H1 (cell line): ENCODE data around the gene ZBTB7B.

Experiments
- CBX5 ChIP-seq: fragments of 300-800, 300-1000 bp; sonication (generic); IDR thresholded peaks from 2 replicates; pipeline ENCODE4 v1.7.1; 2016; ENCODE audit warnings: antibody characterized with exemption, low read length, low read depth
- CHD1 ChIP-seq: IDR thresholded peaks from 2 replicates; pipeline ENCODE4 v1.6.1; 2012; ENCODE audit warnings: low read depth, low read length, improper control_type of control experiment
- CTCF ChIP-seq, 3 experiments: IDR thresholded peaks; 1 replicate in 2 of 3; 2 replicates in 1 of 3; pipeline versions ENCODE4 v1.5.1 to v1.6.1; 2011; ENCODE audit warnings: low read length in 3 of 3, mild to moderate bottlenecking in 3 of 3, inconsistent platforms in 2 of 3, low read depth in 1 of 3, moderate library complexity in 1 of 3; ENCODE audit not compliant: insufficient read depth in 1 of 3; ENCODE audit errors: control extremely low read depth in 1 of 3
- KDM4A ChIP-seq: IDR thresholded peaks from one replicate; pipeline ENCODE4 v1.7.1; 2012; ENCODE audit warnings: low read depth, mild to moderate bottlenecking, moderate library complexity, low read length, inconsistent platforms; ENCODE audit not compliant: severe bottlenecking
- NANOG ChIP-seq: IDR thresholded peaks from 2 replicates; pipeline ENCODE4 v1.6.1; 2011; ENCODE audit warnings: low read length, low read depth, mild to moderate bottlenecking, inconsistent platforms; ENCODE audit not compliant: insufficient read depth, poor library complexity, severe bottlenecking
- POLR2A ChIP-seq, 2 experiments: IDR thresholded peaks; 1 replicate in 1 of 2; 2 replicates in 1 of 2; pipeline ENCODE4 v1.6.1; 2011; ENCODE audit warnings: low read depth in 2 of 2, low read length in 2 of 2, mild to moderate bottlenecking in 2 of 2; ENCODE audit errors: control extremely low read depth in 1 of 2
- POLR2AphosphoS5 ChIP-seq: IDR thresholded peaks from 2 replicates; pipeline ENCODE4 v1.6.1; 2011; ENCODE audit warnings: low read depth, low read length
- RBBP5 ChIP-seq: IDR thresholded peaks from 2 replicates; pipeline ENCODE4 v1.7.1; 2012; ENCODE audit warnings: low read depth, mild to moderate bottlenecking, inconsistent platforms, low read length, moderate library complexity, borderline replicate concordance
- RNF2 ChIP-seq: fragments of 200-900, 300-1000 bp; sonication (generic); IDR thresholded peaks from 2 replicates; pipeline ENCODE4 v1.7.1; 2016; ENCODE audit warnings: borderline replicate concordance, low read depth, mild to moderate bottlenecking, antibody characterized with exemption, low read length; ENCODE audit not compliant: poor library complexity, severe bottlenecking; ENCODE audit errors: missing control alignments
- RXRA ChIP-seq: IDR thresholded peaks from 2 replicates; pipeline ENCODE4 v1.6.1; 2011; ENCODE audit warnings: low read depth, mild to moderate bottlenecking, low read length, moderate library complexity; ENCODE audit not compliant: insufficient read depth
- SIN3A ChIP-seq, 2 experiments: IDR thresholded peaks in 1 of 2; conservative IDR thresholded peaks in 1 of 2; 2 replicates each; pipeline ENCODE4 v1.6.1; 2011 to 2012; ENCODE audit warnings: low read length in 2 of 2, improper control_type of control experiment in 1 of 2, low read depth in 1 of 2, mild to moderate bottlenecking in 1 of 2
- YY1 ChIP-seq: IDR thresholded peaks from 2 replicates; pipeline ENCODE4 v1.6.1; 2011; ENCODE audit warnings: low read depth, mild to moderate bottlenecking, low read length
- TF ChIP-seq, protein P1 (sequence below): IDR thresholded peaks from 2 replicates; pipeline ENCODE4 v1.6.1; 2012; ENCODE audit warnings: inconsistent platforms

- TF ChIP-seq CTCF (IDR thresholded peaks at IDR 0.05; ENCODE audit: control extremely low read depth in 1 of 3, insufficient read depth in 1 of 3, low read depth in 1 of 3, low read length in 3 of 3) (no peak), POLR2A (IDR thresholded peaks at IDR 0.05; ENCODE audit: control extremely low read depth in 1 of 2, low read depth in 2 of 2, low read length in 2 of 2) (no peak), RBBP5 (no peak), SIN3A (conservative IDR thresholded peaks at IDR 0.05 in 1 of 2, IDR thresholded peaks at IDR 0.05 in 1 of 2; ENCODE audit: low read depth in 1 of 2, low read length in 2 of 2) (no peak), KDM4A (no peak), POLR2AphosphoS5 (no peak), RNF2 (no peak), RXRA (no peak), CBX5 (no peak), NANOG (no peak), CHD1 (no peak), YY1 (no peak)
- TF ChIP-seq, protein P1, sequence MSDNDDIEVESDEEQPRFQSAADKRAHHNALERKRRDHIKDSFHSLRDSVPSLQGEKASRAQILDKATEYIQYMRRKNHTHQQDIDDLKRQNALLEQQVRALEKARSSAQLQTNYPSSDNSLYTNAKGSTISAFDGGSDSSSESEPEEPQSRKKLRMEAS, result no peak
These were observed 10.4 kb downstream of the ZBTB7B start for GRCh38 chr1:155012776-155013602.
